G401 (cell line): Measurements from ENCODE around the gene NPC1L1. TPM values are rescaled to one million over a fixed set of nuclear protein-coding genes. Genes with fewer than 3 reads are reported as not detected.

ENCODE experiments used
- DNase-seq: peaks from one replicate; pipeline ENCODE4 v3.0.0-alpha.2; 2015; ENCODE audit warnings: low spot score
- in situ Hi-C: cut with HindIII; loops from 2 replicates; pipeline ENCODE4 v1.10.0; 2016; ENCODE audit warnings: low sequenced_read_pairs, mixed read lengths
- total RNA-seq: library from RNA; depleted of rRNA; stranded (reverse); fragments of >200 nt; shearing (Covaris generic); gene quantifications from 2 replicates; pipeline ENCODE4 v1.2.3, GENCODE V29; 2014

NPC1L1 gene
- total RNA-seq, 1 experiment from 2014 or later, result not detected

DNA sequence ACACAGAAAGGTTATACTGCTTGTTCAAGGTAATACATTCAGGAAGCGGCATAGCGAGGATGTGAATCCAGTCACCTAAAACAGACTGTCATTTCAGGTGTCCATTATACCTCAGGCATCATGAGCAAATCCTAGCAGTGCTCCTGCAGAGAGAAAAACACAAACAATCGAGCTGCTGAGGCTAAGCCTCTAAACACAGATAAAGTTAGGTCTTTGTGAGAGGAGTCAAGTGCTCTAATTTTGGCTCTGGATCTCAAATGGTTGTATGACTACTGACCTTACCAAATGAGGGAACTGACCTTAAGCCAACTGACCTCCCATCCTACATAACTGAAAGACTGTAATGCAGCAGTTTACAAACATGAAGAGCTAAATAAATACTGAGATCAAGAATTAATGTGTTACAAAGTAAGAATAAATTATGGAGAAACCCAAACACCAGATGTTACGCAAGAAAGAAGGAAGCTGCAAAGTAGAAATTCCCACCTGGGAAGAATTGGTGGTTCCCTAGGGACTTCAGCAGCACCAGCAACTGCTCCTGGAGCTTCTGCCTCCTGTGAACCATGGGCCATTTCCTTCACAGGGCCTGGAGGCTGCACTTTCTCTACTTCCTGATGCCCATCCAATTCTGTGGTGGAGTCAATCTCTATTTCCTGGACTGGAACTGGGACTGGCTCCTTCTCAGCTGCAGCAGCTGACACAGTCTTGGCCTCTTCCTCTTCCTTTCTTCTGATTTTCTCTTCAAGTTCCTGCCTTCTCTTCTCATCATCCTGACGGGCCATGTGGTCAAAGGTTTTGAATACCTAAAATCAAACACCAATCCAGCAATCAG lies 56.4 kb downstream of the NPC1L1 start:
- DNase-seq, result no peak
- in situ Hi-C loops, result no loop called here

GRCh38 chr7:44482502-44483485 lies 58.3 kb downstream of the NPC1L1 start:
- in situ Hi-C loops, result no loop called here
- DNase-seq, result no peak

GRCh38 chr7:44477938-44478337 lies 63.2 kb downstream of the NPC1L1 start:
- no peak for DNase-seq
- in situ Hi-C loops, result no loop called here

DNA sequence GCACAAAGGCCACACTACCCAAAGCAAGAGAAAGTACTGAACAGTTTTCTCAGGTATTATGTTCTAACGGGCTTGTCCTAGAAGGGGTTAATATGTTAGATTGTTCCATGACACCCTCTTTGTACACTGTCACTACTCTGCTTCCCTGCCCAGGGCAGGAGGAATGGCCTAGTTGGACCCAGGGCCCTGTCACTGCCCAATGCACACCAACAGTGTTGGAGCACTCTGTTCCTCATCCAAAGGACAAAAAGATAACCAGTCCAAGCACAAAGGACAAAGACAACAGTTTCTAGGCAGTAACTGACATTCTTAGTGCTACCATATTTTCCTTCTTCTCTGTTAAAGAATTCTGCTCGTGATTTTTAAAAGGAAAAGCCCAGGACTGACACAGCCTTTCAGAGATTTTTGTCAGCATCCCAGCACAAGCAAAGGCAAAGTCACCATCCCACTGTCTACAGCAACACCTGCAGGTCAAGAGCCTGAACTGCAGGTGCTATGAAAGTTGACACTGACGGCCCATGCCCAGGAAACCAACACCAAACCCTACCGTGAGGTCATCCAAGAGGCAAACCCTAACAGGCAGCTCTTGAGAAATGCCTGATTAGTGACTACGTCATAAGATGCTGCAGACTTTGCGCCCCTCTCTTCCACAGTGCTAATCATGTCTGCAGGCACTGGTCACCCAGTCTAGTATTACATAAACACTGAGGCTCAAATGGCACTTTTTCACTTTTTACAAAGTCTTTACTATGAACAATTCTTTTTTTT lies 63.9 kb downstream of the NPC1L1 start:
- peak; percentile 82 for DNase-seq
- in situ Hi-C loops, result no loop called here

GRCh38 chr7:44476313-44476712 lies 64.8 kb downstream of the NPC1L1 start:
- in situ Hi-C loops, result no loop called here
- DNase-seq, result no peak

GRCh38 chr7:44473295-44473694 lies 67.8 kb downstream of the NPC1L1 start:
- in situ Hi-C loops, result no loop called here
- DNase-seq, result no peak

DNA sequence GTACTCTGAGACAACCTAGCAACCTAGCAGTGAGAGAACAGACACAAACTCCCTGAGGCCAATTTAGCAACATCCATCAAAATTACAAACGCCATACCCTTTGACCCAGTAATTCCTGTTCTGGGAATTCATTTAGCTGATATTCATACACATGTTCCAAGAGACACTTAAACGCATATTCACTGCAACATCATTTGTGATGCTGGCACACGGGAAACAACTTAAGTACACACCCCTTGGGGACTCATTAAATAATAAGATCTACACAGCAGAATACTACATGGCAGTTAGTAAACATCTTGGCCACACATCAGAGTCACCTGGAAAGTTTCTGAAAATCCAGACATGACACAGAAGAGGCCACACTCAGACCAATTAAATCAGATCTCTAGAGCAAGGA lies 68.3 kb downstream of the NPC1L1 start:
- in situ Hi-C loops, result no loop called here
- DNase-seq, result no peak

- in situ Hi-C loops, result no loop called here
- DNase-seq, result no peak
Observed at GRCh38 chr7:44471850-44472249, 69.3 kb downstream of the NPC1L1 start.

DNA sequence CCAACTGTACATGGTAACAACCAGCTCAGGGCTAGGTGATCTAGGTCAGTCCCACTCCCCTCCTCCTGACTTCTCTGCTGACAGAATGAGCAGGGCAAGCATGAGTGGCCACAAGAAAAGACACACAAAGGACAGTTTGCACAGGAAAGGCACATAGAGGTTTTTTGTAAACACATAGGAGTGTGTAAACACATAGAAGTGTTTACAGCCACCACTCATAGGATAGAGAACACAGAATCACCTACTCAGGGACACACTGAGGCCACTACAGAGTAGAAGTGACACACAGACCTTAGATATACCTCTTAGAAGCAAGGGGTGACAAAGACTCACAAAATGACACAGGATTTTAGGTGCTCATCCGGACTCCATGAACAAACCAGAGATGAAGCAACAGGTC lies 69.7 kb downstream of the NPC1L1 start:
- in situ Hi-C loops, result no loop called here
- DNase-seq, result no peak

- in situ Hi-C loops, result no loop called here
Observed at GRCh38 chr7:44470628-44471245, 70.4 kb downstream of the NPC1L1 start.

GRCh38 chr7:44470135-44470479 lies 71.0 kb downstream of the NPC1L1 start:
- in situ Hi-C loops, result no loop called here
- DNase-seq, result no peak

More at GRCh38 chr7:44470628-44471245, 70.4 kb downstream of the NPC1L1 start:
- no peak for DNase-seq

DNA sequence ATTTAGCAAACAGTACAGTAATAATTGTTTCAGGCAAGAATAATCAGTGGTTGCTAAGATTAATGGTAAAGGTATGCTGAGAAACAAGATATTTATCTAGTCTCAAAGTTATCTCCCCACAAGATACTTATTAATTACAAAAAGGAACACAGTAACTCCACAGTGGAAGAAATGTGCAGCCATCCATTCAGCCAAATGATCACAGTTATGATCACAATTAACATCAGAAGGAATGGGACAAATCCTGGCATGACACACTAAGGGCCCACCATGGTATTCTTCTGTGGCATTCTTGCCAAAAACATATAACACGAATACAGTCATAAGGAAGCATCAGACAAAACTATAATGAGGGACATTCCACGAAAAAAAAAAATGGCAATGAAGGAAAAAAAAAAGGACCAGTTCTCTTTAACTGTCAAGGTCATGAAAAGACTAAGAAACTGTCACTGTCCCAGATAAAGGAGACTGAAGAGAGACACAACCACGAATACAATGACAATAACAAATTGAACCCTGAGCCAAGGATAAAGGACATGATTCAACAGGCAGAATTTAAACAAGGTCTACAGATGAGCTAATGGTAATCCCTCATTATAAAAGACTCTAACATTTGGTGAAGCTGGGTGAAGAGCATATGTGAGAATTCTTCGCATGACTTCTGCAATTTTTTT lies 71.5 kb downstream of the NPC1L1 start:
- in situ Hi-C loops, result no loop called here

DNA sequence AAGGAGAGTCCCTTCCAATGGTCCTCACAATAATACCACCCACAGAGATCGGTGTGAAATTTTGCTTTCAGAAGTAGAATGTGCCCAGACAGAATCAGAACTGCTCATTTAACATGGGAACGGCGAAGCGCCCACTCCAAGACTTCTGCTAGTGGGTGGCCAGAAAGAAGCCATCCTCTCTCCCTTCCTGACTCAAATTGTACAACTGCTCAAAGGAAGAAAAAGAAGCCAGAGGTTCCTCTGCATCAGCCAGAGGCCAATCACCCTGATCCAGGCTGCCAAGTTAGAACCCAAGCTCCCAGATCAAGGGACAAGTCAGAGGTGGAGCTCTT lies 73.9 kb downstream of the NPC1L1 start:
- in situ Hi-C loops, result no loop called here
- no peak for DNase-seq

More for the DNA sequence above, 71.5 kb downstream of the NPC1L1 start:
- DNase-seq, result no peak

- in situ Hi-C loops, result no loop called here
- DNase-seq, result no peak
Observed at GRCh38 chr7:44466300-44467216, 74.6 kb downstream of the NPC1L1 start.

GRCh38 chr7:44465490-44465889 lies 75.6 kb downstream of the NPC1L1 start:
- in situ Hi-C loops, result no loop called here
- DNase-seq, result no peak

DNA sequence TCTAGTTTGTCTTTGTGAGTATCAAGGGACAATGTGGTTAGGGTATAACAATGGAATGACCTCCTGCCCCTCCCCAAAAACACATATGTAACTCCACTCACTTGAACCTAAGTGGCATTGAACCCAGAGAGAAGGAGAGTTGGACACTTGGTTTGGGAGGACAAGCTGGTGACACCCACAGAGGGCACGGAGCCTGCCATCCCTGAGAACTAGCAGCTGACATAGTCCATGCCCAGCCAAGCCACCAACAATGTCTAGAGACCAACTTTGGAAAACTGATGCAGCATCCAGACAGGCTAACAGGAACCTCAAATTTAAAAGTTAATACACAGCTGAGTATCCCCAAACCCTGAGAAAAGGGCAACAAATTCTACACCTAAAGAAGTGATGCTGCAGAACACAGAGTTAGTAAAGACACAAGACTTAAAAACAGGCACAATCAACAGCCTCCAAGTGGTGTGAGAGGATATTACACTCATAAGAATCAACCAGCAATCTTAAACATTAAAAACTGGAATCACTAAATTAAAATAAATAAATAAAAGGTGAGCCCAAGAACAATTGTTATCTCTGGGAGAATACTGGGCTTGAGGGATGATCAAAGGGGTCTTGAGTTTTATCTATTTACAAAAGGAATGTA lies 77.8 kb downstream of the NPC1L1 start:
- no peak for DNase-seq
- in situ Hi-C loops, result no loop called here
